ENCODE results near the gene PLEKHG5. TPM values are rescaled to one million over a fixed set of nuclear protein-coding genes. Genes with fewer than 3 reads are reported as not detected.

The PLEKHG5 gene
- total RNA-seq, 1 donor from 2014 or later = 17.2 TPM

- Histone ChIP-seq H3K4me1 (no peaks in the 10 kb centered on the region), H3K27ac (no peak overlapping the region), H3K36me3 (peaks cover 0 to 13% of the 10 kb centered on the region in 2 donors), H3K9me3 (no peaks in the 10 kb centered on the region), H3K4me3 (no peak overlapping the region), H3K27me3 (no peaks in the 10 kb centered on the region)
- DNase-seq (ENCODE audit: extremely low spot score in 2 of 2) = no peak
- intact Hi-C loops (cut with DNase I) = no loop called here
- no peak for TF ChIP-seq POLR2A (IDR thresholded peaks at IDR 0.05)
- TF ChIP-seq CTCF (IDR thresholded peaks at IDR 0.05) = no peak
- TF ChIP-seq POLR2AphosphoS5 (IDR thresholded peaks at IDR 0.05; ENCODE audit: insufficient read depth in 1 of 2, low read depth in 1 of 2) = no peak
Measured at GRCh38 chr1:6472391-6472790, 19.1 kb downstream of the PLEKHG5 start.

DNA sequence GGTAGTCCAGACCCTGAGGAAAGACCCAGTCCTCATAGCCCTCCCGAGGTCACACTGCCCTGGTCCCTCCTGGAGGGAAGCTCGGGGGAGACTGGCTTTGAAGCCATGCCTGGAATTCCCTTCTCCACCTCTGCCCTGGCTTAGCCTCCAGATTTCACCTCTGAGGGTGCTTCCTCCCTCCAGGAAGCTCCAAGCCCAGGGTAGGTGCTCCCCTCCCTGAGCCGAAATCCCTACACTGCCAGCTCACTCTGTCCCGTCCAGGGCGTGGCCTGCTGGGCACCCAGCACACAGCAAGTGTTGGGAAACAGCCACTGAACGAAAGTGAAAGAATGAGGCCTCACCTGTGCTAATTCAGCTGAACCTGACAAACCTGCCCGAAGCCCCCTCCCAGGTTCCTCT, 19.5 kb downstream of the PLEKHG5 start:
- H3K27ac ChIP-seq = no peak overlapping the region
- no peak overlapping the region for H3K4me3 ChIP-seq
- TF ChIP-seq POLR2AphosphoS5 (IDR thresholded peaks at IDR 0.05; ENCODE audit: insufficient read depth in 1 of 2, low read depth in 1 of 2) (peak; percentile 37 to 38), POLR2A (IDR thresholded peaks at IDR 0.05) (no peak), CTCF (IDR thresholded peaks at IDR 0.05) (no peak)
- H3K4me1 ChIP-seq = no peaks in the 10 kb centered on the region
- H3K27me3 ChIP-seq = no peaks in the 10 kb centered on the region
- intact Hi-C loops (cut with DNase I) = no loop called here
- H3K36me3 ChIP-seq = peaks cover 0 to 13% of the 10 kb centered on the region in 2 donors
- H3K9me3 ChIP-seq = no peaks in the 10 kb centered on the region
- DNase-seq (ENCODE audit: extremely low spot score in 2 of 2) = no peak

DNA sequence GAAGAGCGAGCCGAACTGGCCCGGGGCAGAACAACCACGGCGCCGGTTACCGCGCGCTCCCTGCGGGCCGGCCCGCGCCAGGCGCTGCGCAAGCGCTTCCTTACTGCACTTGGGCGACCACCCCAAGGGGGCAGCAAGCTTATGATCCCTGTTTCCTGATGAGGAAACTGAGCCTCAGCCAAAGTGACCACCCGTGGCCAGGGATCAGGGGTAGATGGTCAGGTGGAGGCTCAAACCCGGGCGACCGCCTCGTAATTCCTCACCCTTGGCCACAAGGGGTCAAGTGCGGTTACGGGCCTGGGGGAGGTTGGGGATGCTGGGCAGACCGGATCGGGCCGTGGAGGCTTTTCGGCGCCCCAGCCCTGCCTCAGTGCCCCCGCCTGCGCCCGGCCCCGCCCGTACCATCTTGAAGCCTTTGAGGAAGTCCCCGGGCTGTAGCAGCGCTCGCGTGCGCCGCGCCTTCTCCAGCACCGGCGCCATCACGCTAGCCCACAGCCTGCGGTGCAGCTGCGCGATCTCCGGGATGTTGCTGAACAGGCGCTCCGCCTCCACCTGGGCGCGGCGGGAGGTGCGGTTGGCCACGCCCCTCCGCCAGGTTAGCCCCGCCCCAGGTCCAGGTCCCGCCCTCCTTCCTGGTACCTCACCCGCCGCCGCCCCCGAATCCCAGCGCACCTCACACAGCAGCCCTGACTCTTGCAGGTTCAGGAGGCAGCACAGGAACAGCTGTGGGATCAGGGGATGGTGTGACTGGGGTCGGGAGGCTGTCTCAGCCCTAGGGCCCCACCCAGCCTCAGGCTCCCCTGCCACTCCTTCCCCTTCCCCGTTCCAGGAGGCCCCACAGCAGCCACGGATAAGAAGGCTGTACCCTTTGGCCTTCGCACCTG, 20.1 kb downstream of the PLEKHG5 start:
- DNase-seq (ENCODE audit: extremely low spot score in 2 of 2) = no peak
- H3K27me3 ChIP-seq = no peaks in the 10 kb centered on the region
- no peak overlapping the region for H3K4me3 ChIP-seq
- peaks cover 0 to 13% of the 10 kb centered on the region in 2 donors for H3K36me3 ChIP-seq
- no peaks in the 10 kb centered on the region for H3K4me1 ChIP-seq
- H3K9me3 ChIP-seq = no peaks in the 10 kb centered on the region
- no peak for TF ChIP-seq POLR2A (IDR thresholded peaks at IDR 0.05)
- TF ChIP-seq CTCF (IDR thresholded peaks at IDR 0.05) = no peak
- TF ChIP-seq POLR2AphosphoS5 (IDR thresholded peaks at IDR 0.05; ENCODE audit: insufficient read depth in 1 of 2, low read depth in 1 of 2) = no peak
- no peak overlapping the region for H3K27ac ChIP-seq
- intact Hi-C loops (cut with DNase I) = no loop called here

GRCh38 chr1:6470132-6471085, 21.1 kb downstream of the PLEKHG5 start:
- no peak for TF ChIP-seq CTCF (IDR thresholded peaks at IDR 0.05)
- no peak for TF ChIP-seq POLR2A (IDR thresholded peaks at IDR 0.05)
- TF ChIP-seq POLR2AphosphoS5 (IDR thresholded peaks at IDR 0.05; ENCODE audit: insufficient read depth in 1 of 2, low read depth in 1 of 2) = no peak
- intact Hi-C loops (cut with DNase I) = no loop called here
- no peak overlapping the region for H3K27ac ChIP-seq
- H3K4me1 ChIP-seq = no peaks in the 10 kb centered on the region
- H3K27me3 ChIP-seq = no peaks in the 10 kb centered on the region
- H3K4me3 ChIP-seq = no peak overlapping the region
- peaks cover 0 to 13% of the 10 kb centered on the region in 2 donors for H3K36me3 ChIP-seq
- H3K9me3 ChIP-seq = no peaks in the 10 kb centered on the region
- no peak for DNase-seq (ENCODE audit: extremely low spot score in 2 of 2)

All from vagina (tissue), 2 donors.